ENCODE measurements around the gene GJD4. TPM values are rescaled to one million over a fixed set of nuclear protein-coding genes. Genes with fewer than 3 reads are reported as not detected.

GJD4 gene
- total RNA-seq, 4 donors from 2014 or later, result 0.42 to 1.2 TPM; not detected in 2

- TF ChIP-seq POLR2AphosphoS5 (IDR thresholded peaks at IDR 0.05) (no peak), EP300 (IDR thresholded peaks at IDR 0.05) (no peak), POLR2A (IDR thresholded peaks at IDR 0.05) (no peak), CTCF (IDR thresholded peaks at IDR 0.05) (no peak)
- no peaks in the 10 kb centered on the region for H3K36me3 ChIP-seq
- H3K4me1 ChIP-seq, result no peaks in the 10 kb centered on the region
- H3K9me3 ChIP-seq, result no peaks in the 10 kb centered on the region
- peaks cover 3% of the 10 kb centered on the region for H3K27me3 ChIP-seq
- H3K27ac ChIP-seq, result no peak overlapping the region
- no peak overlapping the region for H3K4me3 ChIP-seq
- WGBS, result 63% methylated on average over 5 of the region's 5 CpGs
- no peak for DNase-seq (ENCODE audit: low spot score in 2 of 2)
These were observed 52.5 kb downstream of the GJD4 start for GRCh38 chr10:35657621-35658020.

Other genes starting within 250 kb of the GJD4 start
- gene FZD8, start 37.0 kb downstream of the GJD4 start, total RNA-seq, result 10 to 100 TPM in 1 of 4 donors, 1 to 10 TPM in 3; 3.5 to 10.3 (median 6.0) TPM